Naive thymus-derived CD4-positive, alpha-beta T cell (primary cell): ENCODE data around the gene RAPGEF5. TPM values are rescaled to one million over a fixed set of nuclear protein-coding genes. Genes with fewer than 3 reads are reported as not detected.

Source experiments
- ATAC-seq: fragments of 150-1000 bp; cut with Tn5 transposase; 2 replicates; pipeline ENCODE4 v1.10.0; 2021; ENCODE audit warnings: mild to moderate bottlenecking, moderate library complexity
- CTCF ChIA-PET: fragments of 350-600 bp; sonication (Branson Sonifier 250); formaldehyde crosslinking; loops from one replicate; lab custom pipeline; 2021; ENCODE audit warnings: antibody characterized with exemption; lab: Charles Lee
- POLR2A ChIA-PET: fragments of 350-600 bp; sonication (Branson Sonifier 250); formaldehyde crosslinking; loops from one replicate; lab custom pipeline; 2021; ENCODE audit warnings: antibody characterized with exemption, inconsistent platforms; lab: Charles Lee
- DNase-seq, 9 donors: peaks; one replicate each; pipeline versions ENCODE4 v3.0.0 to v3.0.0-alpha.2; 2020 to 2022; ENCODE audit warnings: mixed read lengths in 1 of 9
- H3K27ac ChIP-seq: one replicate; pipeline ENCODE4 v1.7.0; 2013; ENCODE audit warnings: mild to moderate bottlenecking, low read depth, low read length, moderate library complexity
- H3K27me3 ChIP-seq, 2 donors: one replicate each; pipeline ENCODE4 v1.7.0; 2013; ENCODE audit warnings: low read length in 2 of 2, mild to moderate bottlenecking in 2 of 2, moderate library complexity in 2 of 2; ENCODE audit not compliant: control insufficient read depth in 2 of 2, insufficient read depth in 2 of 2
- H3K36me3 ChIP-seq, 3 experiments: 1 replicate in 2 of 3; 2 replicates in 1 of 3; pipeline ENCODE4 v1.7.0; 2013; ENCODE audit warnings: low read length in 3 of 3, mild to moderate bottlenecking in 3 of 3, moderate library complexity in 1 of 3; ENCODE audit not compliant: insufficient read depth in 3 of 3, control insufficient read depth in 2 of 3
- H3K4me1 ChIP-seq, 2 donors: one replicate each; pipeline ENCODE4 v1.7.0; 2013; ENCODE audit warnings: low read length in 2 of 2, mild to moderate bottlenecking in 2 of 2, moderate library complexity in 1 of 2; ENCODE audit not compliant: control insufficient read depth in 2 of 2, insufficient read depth in 2 of 2
- H3K4me3 ChIP-seq: 2 replicates; pipeline ENCODE4 v1.7.0; 2013; ENCODE audit warnings: mild to moderate bottlenecking, low read length
- H3K9me3 ChIP-seq, 3 experiments: 1 replicate in 2 of 3; 2 replicates in 1 of 3; pipeline ENCODE4 v1.7.0; 2013; ENCODE audit warnings: low read length in 3 of 3; ENCODE audit not compliant: control insufficient read depth in 2 of 3
- H3K27ac Mint-ChIP-seq, 9 donors: one replicate each; pipeline ENCODE4 v1.8.0; 2020 to 2022; ENCODE audit warnings: mixed read lengths in 9 of 9, mild to moderate bottlenecking in 8 of 9, moderate library complexity in 5 of 9, inconsistent platforms in 2 of 9
- H3K27me3 Mint-ChIP-seq, 5 donors: one replicate each; pipeline ENCODE4 v1.8.0; 2021 to 2022; ENCODE audit warnings: mixed read lengths in 5 of 5, mild to moderate bottlenecking in 1 of 5
- H3K36me3 Mint-ChIP-seq, 5 donors: one replicate each; pipeline ENCODE4 v1.8.0; 2020 to 2022; ENCODE audit warnings: mixed read lengths in 5 of 5, mild to moderate bottlenecking in 3 of 5, inconsistent platforms in 1 of 5
- H3K4me1 Mint-ChIP-seq, 7 donors: one replicate each; pipeline ENCODE4 v1.8.0; 2020 to 2022; ENCODE audit warnings: mixed read lengths in 7 of 7, mild to moderate bottlenecking in 3 of 7, inconsistent platforms in 1 of 7
- H3K4me3 Mint-ChIP-seq, 10 donors: one replicate each; pipeline ENCODE4 v1.8.0; 2020 to 2022; ENCODE audit warnings: mild to moderate bottlenecking in 10 of 10, mixed read lengths in 10 of 10, moderate library complexity in 6 of 10, inconsistent platforms in 2 of 10
- H3K9me3 Mint-ChIP-seq, 11 donors: one replicate each; pipeline ENCODE4 v1.8.0; 2020 to 2022; ENCODE audit warnings: mixed read lengths in 11 of 11, mild to moderate bottlenecking in 4 of 11, inconsistent platforms in 1 of 11, moderate library complexity in 1 of 11
- intact Hi-C, 2 donors: fragments of 100-400 bp; cut with micrococcal nuclease; formaldehyde crosslinking; loops; one replicate each; pipeline ENCODE4 v1.15.1; 2023
- polyA plus RNA-seq, 2 donors: library from polyadenylated mRNA; unstranded; fragments of 300-500 nt; fragmentation: Illumina TruSeq; gene quantifications; one replicate each; pipeline ENCODE4 v1.2.3, GENCODE V29; 2021
- total RNA-seq, 6 experiments: library from RNA in 5 of 6; stranded (reverse) in 5 of 6; gene quantifications; 1 replicate in 5 of 6; 2 replicates in 1 of 6; pipeline ENCODE4 v1.2.3 and lab custom pipeline; 2021 to 2026

The RAPGEF5 gene
- total and polyA plus RNA-seq, 7 experiments from 2014 or later = 0.17 to 0.93 TPM; not detected in 5

DNA sequence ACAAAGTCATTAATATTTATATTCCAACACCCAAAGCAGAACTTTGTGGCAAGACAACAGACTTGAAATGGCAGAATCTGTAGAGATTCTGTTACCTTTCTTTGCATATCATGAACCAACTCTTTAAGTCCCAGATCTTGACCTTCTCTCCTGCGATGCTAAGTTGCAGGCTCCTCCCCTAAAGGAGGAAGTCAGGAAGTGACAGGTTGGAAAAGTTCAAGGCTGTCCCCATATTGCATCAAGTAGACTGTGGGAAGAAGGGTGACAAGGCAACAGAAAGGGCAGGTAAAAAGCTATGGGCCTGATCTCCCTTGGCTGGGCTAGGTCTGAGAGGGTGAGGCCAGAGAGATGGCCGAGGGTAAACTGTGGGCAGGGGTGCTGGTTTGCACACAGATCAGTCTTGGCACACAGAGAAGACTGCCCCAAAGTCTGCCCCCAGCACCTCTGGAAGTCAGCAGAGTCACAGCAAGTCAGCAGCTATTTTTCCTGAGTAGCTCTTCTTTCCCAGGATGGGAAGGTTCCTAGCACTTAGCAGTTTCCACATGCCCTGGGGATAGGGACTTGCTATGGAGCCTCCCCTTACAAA lies 115.1 kb downstream of the RAPGEF5 start:
- H3K36me3 ChIP-seq = no peaks in the 10 kb centered on the region
- Mint-ChIP-seq H3K27me3 (peaks cover 0 to 4% (median 3%) of the 10 kb centered on the region in 5 donors), H3K4me1 (no peaks in the 10 kb centered on the region), H3K36me3 (no peaks in the 10 kb centered on the region), H3K9me3 (peaks cover 0 to 20% (median 4%) of the 10 kb centered on the region in 11 donors), H3K4me3 (no peak overlapping the region), H3K27ac (no peak overlapping the region)
- no peaks in the 10 kb centered on the region for H3K4me1 ChIP-seq
- ChIA-PET CTCF (no interaction called here), POLR2A (no interaction called here)
- no peak for ATAC-seq
- no peaks in the 10 kb centered on the region for H3K27me3 ChIP-seq
- H3K27ac ChIP-seq = no peak overlapping the region
- intact Hi-C loops = no loop called here
- no peaks in the 10 kb centered on the region for H3K9me3 ChIP-seq
- no peak for DNase-seq
- no peak overlapping the region for H3K4me3 ChIP-seq

GRCh38 chr7:22240904-22241571 lies 115.9 kb downstream of the RAPGEF5 start:
- intact Hi-C loops = no loop called here
- Histone ChIP-seq H3K9me3 (no peaks in the 10 kb centered on the region), H3K4me1 (no peaks in the 10 kb centered on the region), H3K4me3 (no peak overlapping the region), H3K27ac (no peak overlapping the region), H3K36me3 (no peaks in the 10 kb centered on the region), H3K27me3 (no peaks in the 10 kb centered on the region)
- H3K4me1 Mint-ChIP-seq = no peaks in the 10 kb centered on the region
- no peaks in the 10 kb centered on the region for H3K36me3 Mint-ChIP-seq
- peaks cover 0 to 6% (median 4%) of the 10 kb centered on the region in 5 donors for H3K27me3 Mint-ChIP-seq
- ChIA-PET POLR2A (no interaction called here), CTCF (no interaction called here)
- no peak overlapping the region for H3K4me3 Mint-ChIP-seq
- no peak overlapping the region for H3K27ac Mint-ChIP-seq
- H3K9me3 Mint-ChIP-seq = peaks cover 0 to 12% (median 3%) of the 10 kb centered on the region in 11 donors
- DNase-seq = no peak
- no peak for ATAC-seq

GRCh38 chr7:22238354-22239311 lies 118.3 kb downstream of the RAPGEF5 start:
- H3K27ac Mint-ChIP-seq = no peak overlapping the region
- CTCF ChIA-PET = no interaction called here
- Histone ChIP-seq H3K9me3 (no peaks in the 10 kb centered on the region), H3K27ac (no peak overlapping the region), H3K4me1 (no peaks in the 10 kb centered on the region), H3K27me3 (no peaks in the 10 kb centered on the region), H3K36me3 (no peaks in the 10 kb centered on the region), H3K4me3 (no peak overlapping the region)
- intact Hi-C loops = no loop called here
- DNase-seq = no peak
- H3K36me3 Mint-ChIP-seq = no peaks in the 10 kb centered on the region
- H3K27me3 Mint-ChIP-seq = peaks cover 0 to 11% (median 5%) of the 10 kb centered on the region in 5 donors
- POLR2A ChIA-PET = no interaction called here
- no peaks in the 10 kb centered on the region for H3K4me1 Mint-ChIP-seq
- no peak overlapping the region for H3K4me3 Mint-ChIP-seq
- peaks cover 0 to 2% (median 0%) of the 10 kb centered on the region in 11 donors for H3K9me3 Mint-ChIP-seq
- no peak for ATAC-seq

- Histone ChIP-seq H3K36me3 (no peaks in the 10 kb centered on the region), H3K4me3 (no peak overlapping the region), H3K27me3 (no peaks in the 10 kb centered on the region), H3K9me3 (no peaks in the 10 kb centered on the region), H3K4me1 (no peaks in the 10 kb centered on the region), H3K27ac (no peak overlapping the region)
- Mint-ChIP-seq H3K4me3 (no peak overlapping the region), H3K27me3 (peaks cover 0 to 19% (median 6%) of the 10 kb centered on the region in 5 donors), H3K27ac (no peak overlapping the region), H3K9me3 (peaks cover 0 to 2% (median 0%) of the 10 kb centered on the region in 11 donors), H3K36me3 (no peaks in the 10 kb centered on the region), H3K4me1 (no peaks in the 10 kb centered on the region)
- DNase-seq = no peak
- POLR2A ChIA-PET = no interaction called here
- intact Hi-C loops = no loop called here
- ATAC-seq = no peak
- CTCF ChIA-PET = no interaction called here
Observed at GRCh38 chr7:22235134-22235533, 121.8 kb downstream of the RAPGEF5 start.

DNA sequence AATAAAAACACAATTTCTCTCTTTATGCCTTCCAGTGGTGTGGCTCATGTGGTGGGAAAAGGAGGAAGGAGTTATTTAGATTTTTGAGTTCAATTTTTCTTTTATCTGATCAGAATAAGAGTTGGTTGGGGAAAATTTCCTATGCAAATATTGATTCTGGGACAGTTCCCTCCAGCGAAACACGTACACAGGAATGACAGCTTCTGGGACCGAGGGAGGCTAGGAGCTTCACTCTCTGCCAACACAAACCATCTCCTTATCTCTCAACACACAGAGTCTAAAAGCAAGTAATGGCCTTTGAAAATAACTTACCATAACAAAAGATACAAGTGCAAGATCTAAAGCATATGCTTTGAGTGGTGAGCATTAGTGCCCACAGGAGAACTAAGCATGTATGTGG lies 122.7 kb downstream of the RAPGEF5 start:
- no peaks in the 10 kb centered on the region for H3K9me3 ChIP-seq
- H3K27me3 ChIP-seq = no peaks in the 10 kb centered on the region
- ChIA-PET POLR2A (no interaction called here), CTCF (no interaction called here)
- Mint-ChIP-seq H3K36me3 (no peaks in the 10 kb centered on the region), H3K4me3 (no peak overlapping the region), H3K4me1 (no peaks in the 10 kb centered on the region), H3K27ac (no peak overlapping the region), H3K27me3 (peaks cover 0 to 19% (median 6%) of the 10 kb centered on the region in 5 donors), H3K9me3 (peaks cover 0 to 2% (median 0%) of the 10 kb centered on the region in 11 donors)
- DNase-seq (no peak), ATAC-seq (no peak)
- no peaks in the 10 kb centered on the region for H3K4me1 ChIP-seq
- H3K4me3 ChIP-seq = no peak overlapping the region
- no peak overlapping the region for H3K27ac ChIP-seq
- no peaks in the 10 kb centered on the region for H3K36me3 ChIP-seq
- intact Hi-C loops = no loop called here

DNA sequence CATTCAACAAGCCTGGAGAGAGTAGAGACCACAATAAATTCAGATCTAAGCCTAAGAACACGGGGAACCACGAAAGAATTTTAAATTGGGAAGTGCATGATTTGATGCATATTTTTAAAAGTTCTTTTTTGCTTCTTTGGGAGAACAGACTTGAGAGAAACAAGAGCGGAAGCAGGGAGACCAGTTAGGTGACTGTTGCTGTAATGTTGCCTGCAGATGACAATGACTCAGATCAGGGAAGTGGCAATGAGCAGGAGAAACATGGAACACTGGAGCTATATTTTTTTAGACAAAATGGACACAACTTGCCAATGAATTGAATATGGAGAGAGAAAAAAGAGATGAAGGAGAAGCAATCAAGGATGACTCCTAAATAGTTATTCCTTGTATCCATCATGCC lies 125.1 kb downstream of the RAPGEF5 start:
- DNase-seq (no peak), ATAC-seq (no peak)
- Histone ChIP-seq H3K9me3 (no peaks in the 10 kb centered on the region), H3K4me1 (no peaks in the 10 kb centered on the region), H3K4me3 (no peak overlapping the region), H3K27ac (no peak overlapping the region), H3K27me3 (no peaks in the 10 kb centered on the region), H3K36me3 (no peaks in the 10 kb centered on the region)
- H3K4me1 Mint-ChIP-seq = no peaks in the 10 kb centered on the region
- peaks cover 0 to 19% (median 3%) of the 10 kb centered on the region in 5 donors for H3K27me3 Mint-ChIP-seq
- H3K4me3 Mint-ChIP-seq = no peak overlapping the region
- CTCF ChIA-PET = no interaction called here
- H3K9me3 Mint-ChIP-seq = peaks cover 0 to 2% (median 0%) of the 10 kb centered on the region in 11 donors
- intact Hi-C loops = no loop called here
- no peak overlapping the region for H3K27ac Mint-ChIP-seq
- H3K36me3 Mint-ChIP-seq = no peaks in the 10 kb centered on the region
- POLR2A ChIA-PET = no interaction called here
